Skeletal muscle tissue (tissue), 4 donors: ENCODE results near the gene ALKBH2. TPM values are rescaled to one million over a fixed set of nuclear protein-coding genes. Genes with fewer than 3 reads are reported as not detected.

Source experiments
- H3K27ac ChIP-seq: one replicate; pipeline ENCODE4 v1.7.0; 2013; ENCODE audit warnings: mild to moderate bottlenecking, low read depth, low read length, inconsistent platforms
- H3K27me3 ChIP-seq, 3 donors: one replicate each; pipeline ENCODE4 v1.7.0; 2013; ENCODE audit warnings: low read length in 3 of 3; ENCODE audit not compliant: control insufficient read depth in 3 of 3, insufficient read depth in 3 of 3
- H3K36me3 ChIP-seq, 3 donors: one replicate each; pipeline ENCODE4 v1.7.0; 2013; ENCODE audit warnings: low read length in 3 of 3; ENCODE audit not compliant: control insufficient read depth in 3 of 3, insufficient read depth in 3 of 3
- H3K4me1 ChIP-seq, 3 donors: one replicate each; pipeline ENCODE4 v1.7.0; 2013; ENCODE audit warnings: low read length in 3 of 3, mild to moderate bottlenecking in 3 of 3; ENCODE audit not compliant: control insufficient read depth in 3 of 3, insufficient read depth in 3 of 3
- H3K4me3 ChIP-seq, 3 donors: one replicate each; pipeline ENCODE4 v1.7.0; 2013; ENCODE audit warnings: low read length in 3 of 3
- H3K9ac ChIP-seq, 3 donors: one replicate each; pipeline ENCODE4 v1.7.0; 2013; ENCODE audit warnings: low read length in 3 of 3, mild to moderate bottlenecking in 3 of 3, moderate library complexity in 2 of 3, low read depth in 1 of 3
- H3K9me3 ChIP-seq, 3 donors: one replicate each; pipeline ENCODE4 v1.7.0; 2013; ENCODE audit warnings: low read length in 3 of 3; ENCODE audit not compliant: control insufficient read depth in 3 of 3
- total RNA-seq: library from RNA; depleted of rRNA; stranded (reverse); fragments of >200 nt; gene quantifications from one replicate; pipeline ENCODE4 v1.2.3, GENCODE V29; 2014
- donor health status: Osteomylitis.

Gene ALKBH2
- 20.4 TPM for total RNA-seq

- Histone ChIP-seq H3K36me3 (peaks cover 18 to 21% (median 20%) of the 10 kb centered on the region in 3 donors), H3K9me3 (no peaks in the 10 kb centered on the region), H3K4me1 (peaks cover 17 to 28% (median 24%) of the 10 kb centered on the region in 3 donors), H3K27ac (peak within 1 kb of the TSS; percentile 76), H3K9ac (peak within 1 kb of the TSS; percentile 69 to 86 (median 73)), H3K27me3 (no peaks in the 10 kb centered on the region), H3K4me3 (peak within 1 kb of the TSS; percentile 76 to 94 (median 87))
Observed at GRCh38 chr12:109093022-109093918, at the start of gene ALKBH2. ALKBH2 (minus strand) TSS chr12:109093472; CDS start chr12:109092786, 686 bp downstream.

GRCh38 chr12:109140560-109140959 is 47.3 kb upstream of the ALKBH2 start:
- Histone ChIP-seq H3K27me3 (no peaks in the 10 kb centered on the region), H3K9me3 (no peaks in the 10 kb centered on the region), H3K4me1 (peaks cover 12 to 37% (median 12%) of the 10 kb centered on the region in 3 donors), H3K9ac (no peak overlapping the region), H3K27ac (no peak overlapping the region), H3K4me3 (no peak overlapping the region), H3K36me3 (peaks cover 4 to 18% (median 14%) of the 10 kb centered on the region in 3 donors)

GRCh38 chr12:109139791-109140190 is 46.5 kb upstream of the ALKBH2 start:
- H3K4me3 ChIP-seq = no peak overlapping the region
- no peak overlapping the region for H3K9ac ChIP-seq
- H3K27ac ChIP-seq = peak overlapping the region; percentile 9
- peaks cover 4 to 18% (median 14%) of the 10 kb centered on the region in 3 donors for H3K36me3 ChIP-seq
- peaks cover 8 to 33% (median 12%) of the 10 kb centered on the region in 3 donors for H3K4me1 ChIP-seq
- no peaks in the 10 kb centered on the region for H3K9me3 ChIP-seq
- no peaks in the 10 kb centered on the region for H3K27me3 ChIP-seq

GRCh38 chr12:109139360-109139759 is 46.1 kb upstream of the ALKBH2 start:
- H3K36me3 ChIP-seq = peaks cover 4 to 18% (median 14%) of the 10 kb centered on the region in 3 donors
- no peaks in the 10 kb centered on the region for H3K9me3 ChIP-seq
- peaks cover 11 to 37% (median 16%) of the 10 kb centered on the region in 3 donors for H3K4me1 ChIP-seq
- no peak overlapping the region for H3K4me3 ChIP-seq
- H3K27ac ChIP-seq = peak overlapping the region; percentile 9
- H3K27me3 ChIP-seq = no peaks in the 10 kb centered on the region
- H3K9ac ChIP-seq = no peak overlapping the region

GRCh38 chr12:109137055-109137454 is 43.8 kb upstream of the ALKBH2 start:
- no peak overlapping the region for H3K4me3 ChIP-seq
- peak overlapping the region; percentile 36 for H3K27ac ChIP-seq
- peaks cover 4 to 18% (median 14%) of the 10 kb centered on the region in 3 donors for H3K36me3 ChIP-seq
- peaks cover 25 to 42% (median 27%) of the 10 kb centered on the region in 3 donors for H3K4me1 ChIP-seq
- no peaks in the 10 kb centered on the region for H3K27me3 ChIP-seq
- no peak overlapping the region for H3K9ac ChIP-seq
- H3K9me3 ChIP-seq = no peaks in the 10 kb centered on the region

GRCh38 chr12:109134186-109134917 is 41.1 kb upstream of the ALKBH2 start:
- H3K9ac ChIP-seq = peak overlapping the region in 1 of 3 donors; percentile 35
- no peaks in the 10 kb centered on the region for H3K9me3 ChIP-seq
- H3K36me3 ChIP-seq = peaks cover 0 to 2% (median 0%) of the 10 kb centered on the region in 3 donors
- H3K4me1 ChIP-seq = peaks cover 48 to 61% (median 51%) of the 10 kb centered on the region in 3 donors
- H3K27me3 ChIP-seq = no peaks in the 10 kb centered on the region
- peak overlapping the region; percentile 28 for H3K27ac ChIP-seq
- H3K4me3 ChIP-seq = peak overlapping the region in 2 of 3 donors; percentile 40 to 41

- Histone ChIP-seq H3K4me1 (peaks cover 42 to 67% (median 49%) of the 10 kb centered on the region in 3 donors), H3K9me3 (no peaks in the 10 kb centered on the region), H3K9ac (peak overlapping the region; percentile 83 to 91 (median 89)), H3K36me3 (peaks cover 0 to 2% (median 0%) of the 10 kb centered on the region in 3 donors), H3K4me3 (peak overlapping the region; percentile 63 to 76 (median 74)), H3K27me3 (no peaks in the 10 kb centered on the region), H3K27ac (peak overlapping the region; percentile 96)
Observed at GRCh38 chr12:109131154-109132050, 38.1 kb upstream of the ALKBH2 start.

- Histone ChIP-seq H3K9ac (peak overlapping the region; percentile 66 to 91 (median 83)), H3K9me3 (no peaks in the 10 kb centered on the region), H3K4me1 (peaks cover 47 to 75% (median 52%) of the 10 kb centered on the region in 3 donors), H3K36me3 (peaks cover 2 to 6% (median 3%) of the 10 kb centered on the region in 3 donors), H3K4me3 (peak overlapping the region; percentile 19 to 76 (median 74)), H3K27ac (peak overlapping the region; percentile 96), H3K27me3 (no peaks in the 10 kb centered on the region)
Observed at GRCh38 chr12:109130297-109131153, 37.3 kb upstream of the ALKBH2 start.
